A549 (cell line): ENCODE data around the gene ZNF83. TPM values are rescaled to one million over a fixed set of nuclear protein-coding genes. Genes with fewer than 3 reads are reported as not detected.

Experiments used
- ATAC-seq, 2 experiments: fragments of 200-7000 bp in 1 of 2; fragments of >200 bp in 1 of 2; cut with Nextera tagmentation in 1 of 2; cut with Tn5 transposase in 1 of 2; 3 replicates each; pipeline versions ENCODE4 v1.8.0 to v1.9.1; 2018 to 2020; ENCODE audit warnings: mild to moderate bottlenecking in 1 of 2, moderate library complexity in 1 of 2
- CTCF ChIA-PET: fragments of 300-600 bp; sonication (Branson Sonifier 250); formaldehyde crosslinking; extraction: SDS; loops from one replicate; lab custom pipeline; 2021; ENCODE audit warnings: antibody characterized with exemption, inconsistent platforms; lab: Yijun Ruan, JAX
- POLR2A ChIA-PET: fragments of 350-600 bp; formaldehyde crosslinking; extraction: SDS; loops from one replicate; lab custom pipeline; 2021; ENCODE audit warnings: antibody characterized with exemption, inconsistent platforms; lab: Yijun Ruan, JAX
- DNase-seq, 2 experiments: peaks; one replicate each; pipeline versions ENCODE4 v3.0.0 to v3.0.0-alpha.2; 2011 to 2016; ENCODE audit warnings: low read depth in 1 of 2, low spot score in 1 of 2
- FAIRE-seq: peaks from 2 replicates; lab custom pipeline; 2011; peaks lifted over from hg19 to GRCh38; lab: Jason Lieb, UNC
- H3K27ac ChIP-seq, 2 experiments: fragments of >200 bp; sonication (Bioruptor Twin); formaldehyde crosslinking; 3 replicates each; pipeline ENCODE4 v1.5.1; 2016 to 2017
- H3K4me1 ChIP-seq: fragments of >200 bp; sonication (Bioruptor Twin); formaldehyde crosslinking; 3 replicates; pipeline ENCODE4 v1.6.1; 2016
- H3K4me2 ChIP-seq: fragments of >200 bp; sonication (Bioruptor Twin); formaldehyde crosslinking; 3 replicates; pipeline ENCODE4 v1.6.1; 2016
- H3K4me3 ChIP-seq: fragments of >200 bp; sonication (Bioruptor Twin); formaldehyde crosslinking; 3 replicates; pipeline ENCODE4 v1.5.1; 2016
- H3K9me3 ChIP-seq: fragments of >200 bp; sonication (Bioruptor Twin); formaldehyde crosslinking; 3 replicates; pipeline ENCODE4 v1.6.1; 2016
- CHD2 ChIP-seq: fragments of 150-350 bp; IDR thresholded peaks from 2 replicates; pipeline ENCODE4 v1.6.1; 2014; ENCODE audit warnings: low read length; ENCODE audit not compliant: partially characterized antibody
- CHD4 ChIP-seq: fragments of 200-600 bp; sonication (generic); IDR thresholded peaks from 2 replicates; pipeline ENCODE4 v1.6.1; 2016; ENCODE audit warnings: antibody characterized with exemption, mild to moderate bottlenecking, borderline replicate concordance
- HDAC2 ChIP-seq: fragments of 200-600 bp; sonication (generic); IDR thresholded peaks from 2 replicates; pipeline ENCODE4 v1.6.1; 2016
- HEYL ChIP-seq: fragments of 250-450 bp; sonication (Bioruptor Pico); IDR thresholded peaks from 2 replicates; pipeline ENCODE4 v1.8.0; 2021; ENCODE audit warnings: mild to moderate bottlenecking, moderate library complexity
- HOXA7 ChIP-seq: fragments of 250-450 bp; sonication (Bioruptor Pico); IDR thresholded peaks from 2 replicates; pipeline ENCODE4 v1.5.0; 2020; ENCODE audit warnings: mild to moderate bottlenecking, moderate library complexity
- HOXB13 ChIP-seq: fragments of 250-450 bp; sonication (Bioruptor Pico); IDR thresholded peaks from 2 replicates; pipeline ENCODE4 v1.5.0; 2020; ENCODE audit warnings: low read depth, mild to moderate bottlenecking, moderate library complexity
- MAZ ChIP-seq: fragments of 150-350 bp; IDR thresholded peaks from 2 replicates; pipeline ENCODE4 v1.6.1; 2014; ENCODE audit warnings: antibody characterized with exemption, low read depth, low read length, borderline replicate concordance
- MYC ChIP-seq: IDR thresholded peaks from 2 replicates; pipeline ENCODE4 v1.6.1; 2012; ENCODE audit warnings: mild to moderate bottlenecking, inconsistent platforms, low read length, improper control_type of control experiment, borderline replicate concordance
- NPAS2 ChIP-seq: fragments of 250-450 bp; sonication (Bioruptor Pico); IDR thresholded peaks from 2 replicates; pipeline ENCODE4 v1.8.0; 2022; ENCODE audit warnings: mild to moderate bottlenecking, moderate library complexity, borderline replicate concordance
- NR3C1 ChIP-seq: fragments of >200 bp; sonication (Bioruptor Twin); formaldehyde crosslinking; IDR thresholded peaks from 3 replicates; pipeline ENCODE4 v1.6.1; 2017
- PHF8 ChIP-seq: fragments of 200-600 bp; sonication (generic); IDR thresholded peaks from 2 replicates; pipeline ENCODE4 v1.6.1; 2016; ENCODE audit warnings: low read depth, mild to moderate bottlenecking, antibody characterized with exemption, moderate library complexity, borderline replicate concordance
- RFX5 ChIP-seq: fragments of 450-650 bp; IDR thresholded peaks from 2 replicates; pipeline ENCODE4 v1.7.1; 2014; ENCODE audit warnings: antibody characterized with exemption, mild to moderate bottlenecking, moderate library complexity
- SMC3 ChIP-seq: fragments of >200 bp; sonication (Bioruptor Twin); formaldehyde crosslinking; IDR thresholded peaks from 3 replicates; pipeline ENCODE4 v1.6.1; 2018; ENCODE audit warnings: inconsistent platforms
- SREBF2 ChIP-seq: fragments of 450-650 bp; IDR thresholded peaks from 2 replicates; pipeline ENCODE4 v1.6.1; 2014; ENCODE audit warnings: mild to moderate bottlenecking, moderate library complexity
- ZFP36 ChIP-seq: fragments of 450-650 bp; IDR thresholded peaks from 2 replicates; pipeline ENCODE4 v1.6.1; 2014; ENCODE audit warnings: borderline replicate concordance; ENCODE audit not compliant: partially characterized antibody
- WGBS: methylation state at CpG from one replicate; pipeline ENCODE4 v1.1.6; 2017; ENCODE audit errors: missing lambda C conversion rate; 5-methylcytosine and 5-hydroxymethylcytosine counted together
- polyA plus RNA-seq, 4 experiments: library from polyadenylated mRNA; depleted of rRNA in 3 of 4; stranded (reverse); fragments of >200 nt; fragmentation: RNase III in 1 of 4; extraction: RNeasy Plus Mini Kit Qiagen cat#74134 plus additional on column Dnase treatment in 1 of 4; gene quantifications; 2 replicates in 3 of 4; 3 replicates in 1 of 4; pipeline ENCODE4 v1.2.3, GENCODE V29; 2011 to 2017
- TF ChIP-seq, protein P1 (sequence below): IDR thresholded peaks from 2 replicates; pipeline ENCODE4 v1.6.1; 2012
- TF ChIP-seq, protein P2 (sequence below): fragments of 150-350 bp; IDR thresholded peaks from 2 replicates; pipeline ENCODE4 v1.6.1; 2014; ENCODE audit warnings: low read depth, mild to moderate bottlenecking, low read length
- TF ChIP-seq, protein P3 (sequence below): fragments of 250-450 bp; sonication (Bioruptor Pico); IDR thresholded peaks from 2 replicates; pipeline ENCODE4 v1.5.0; 2021; ENCODE audit warnings: mild to moderate bottlenecking, moderate library complexity, borderline replicate concordance

Gene ZNF83
- polyA plus RNA-seq, 2 of the 4 experiments (the other 2 are of a cell fraction) = 0.03 to 0.39 TPM

DNA sequence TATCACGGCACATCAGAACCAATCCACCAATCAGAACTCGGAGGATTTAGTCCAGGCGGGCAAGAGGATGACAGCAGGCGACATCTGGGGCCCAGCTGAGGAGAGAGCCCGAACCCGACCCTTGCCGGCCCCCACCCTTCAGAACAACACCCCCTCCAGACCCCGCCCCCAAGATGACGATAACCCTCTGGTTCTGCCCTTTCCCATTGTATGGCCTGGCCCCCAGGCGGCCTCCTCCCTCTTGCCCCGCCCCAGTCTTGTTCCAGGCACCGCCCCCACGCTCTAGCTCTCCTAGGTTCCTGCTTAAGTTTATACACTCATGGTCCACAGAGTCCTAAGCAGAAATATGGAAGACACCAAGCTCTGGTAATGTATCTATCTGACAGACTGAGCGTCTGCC lies 2.8 kb upstream of the ZNF83 start:
- TF ChIP-seq, protein P1, sequence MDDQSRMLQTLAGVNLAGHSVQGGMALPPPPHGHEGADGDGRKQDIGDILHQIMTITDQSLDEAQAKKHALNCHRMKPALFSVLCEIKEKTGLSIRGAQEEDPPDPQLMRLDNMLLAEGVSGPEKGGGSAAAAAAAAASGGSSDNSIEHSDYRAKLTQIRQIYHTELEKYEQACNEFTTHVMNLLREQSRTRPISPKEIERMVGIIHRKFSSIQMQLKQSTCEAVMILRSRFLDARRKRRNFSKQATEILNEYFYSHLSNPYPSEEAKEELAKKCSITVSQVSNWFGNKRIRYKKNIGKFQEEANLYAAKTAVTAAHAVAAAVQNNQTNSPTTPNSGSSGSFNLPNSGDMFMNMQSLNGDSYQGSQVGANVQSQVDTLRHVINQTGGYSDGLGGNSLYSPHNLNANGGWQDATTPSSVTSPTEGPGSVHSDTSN = no peak
- no peak for TF ChIP-seq HDAC2
- TF ChIP-seq MAZ = no peak
- no peak for TF ChIP-seq SMC3
- no peak for TF ChIP-seq CHD4
- TF ChIP-seq, all 56 proteins: peak for 0
- peaks cover 67% of the 10 kb centered on the region for H3K9me3 ChIP-seq
- CTCF ChIA-PET = interaction anchor here (1.1 kb wide), 1 partner anchor 17 kb away, joined by 3 read pairs; no protein-coding TSS in a partner anchor
- WGBS = 23% methylated on average over 13 of the region's 14 CpGs
- H3K4me3 ChIP-seq = no peak overlapping the region
- no peaks in the 10 kb centered on the region for H3K4me1 ChIP-seq
- POLR2A ChIA-PET = no interaction called here
- no peak overlapping the region for H3K27ac ChIP-seq
- no peak for ATAC-seq
- FAIRE-seq = no peak
- no peak for DNase-seq
- no peak overlapping the region for H3K4me2 ChIP-seq

DNA sequence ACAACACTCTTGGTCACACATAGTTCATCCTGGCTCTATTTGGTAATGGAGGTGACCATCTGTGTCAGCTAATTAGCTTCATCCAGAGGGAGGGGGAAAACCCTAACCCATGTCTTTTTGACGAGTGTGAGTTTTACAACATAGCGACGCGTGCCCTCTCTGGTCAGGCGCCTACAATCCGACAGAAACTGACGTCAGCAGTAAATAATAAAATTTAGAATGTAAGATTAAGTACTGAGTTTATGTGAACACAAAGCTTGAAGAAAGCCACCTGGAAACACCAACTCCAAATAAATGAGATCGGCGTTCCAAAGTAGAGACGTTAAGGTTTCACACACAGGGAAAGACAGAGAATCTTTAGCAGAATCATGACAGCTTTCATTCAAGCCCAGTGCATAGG lies 1.8 kb upstream of the ZNF83 start:
- no peak overlapping the region for H3K4me3 ChIP-seq
- H3K4me2 ChIP-seq = no peak overlapping the region
- DNase-seq (no peak), ATAC-seq (no peak), FAIRE-seq (no peak)
- peaks cover 63% of the 10 kb centered on the region for H3K9me3 ChIP-seq
- ChIA-PET POLR2A (no interaction called here), CTCF (interaction anchor here (1.4 kb wide), 1 partner anchor 97 kb away, joined by 3 read pairs; no protein-coding TSS in a partner anchor)
- H3K4me1 ChIP-seq = no peaks in the 10 kb centered on the region
- TF ChIP-seq PHF8 (no peak), ZFP36 (no peak), HEYL (CRISPR knock-in tag) (no peak), NPAS2 (no peak), HOXA7 (CRISPR knock-in tag) (no peak), MAZ (no peak), MYC (no peak), NR3C1 (no peak), CHD2 (no peak)
- TF ChIP-seq, protein P2, sequence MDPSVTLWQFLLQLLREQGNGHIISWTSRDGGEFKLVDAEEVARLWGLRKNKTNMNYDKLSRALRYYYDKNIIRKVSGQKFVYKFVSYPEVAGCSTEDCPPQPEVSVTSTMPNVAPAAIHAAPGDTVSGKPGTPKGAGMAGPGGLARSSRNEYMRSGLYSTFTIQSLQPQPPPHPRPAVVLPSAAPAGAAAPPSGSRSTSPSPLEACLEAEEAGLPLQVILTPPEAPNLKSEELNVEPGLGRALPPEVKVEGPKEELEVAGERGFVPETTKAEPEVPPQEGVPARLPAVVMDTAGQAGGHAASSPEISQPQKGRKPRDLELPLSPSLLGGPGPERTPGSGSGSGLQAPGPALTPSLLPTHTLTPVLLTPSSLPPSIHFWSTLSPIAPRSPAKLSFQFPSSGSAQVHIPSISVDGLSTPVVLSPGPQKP = no peak
- 73% methylated on average over 10 of the region's 10 CpGs for WGBS
- no peak overlapping the region for H3K27ac ChIP-seq

DNA sequence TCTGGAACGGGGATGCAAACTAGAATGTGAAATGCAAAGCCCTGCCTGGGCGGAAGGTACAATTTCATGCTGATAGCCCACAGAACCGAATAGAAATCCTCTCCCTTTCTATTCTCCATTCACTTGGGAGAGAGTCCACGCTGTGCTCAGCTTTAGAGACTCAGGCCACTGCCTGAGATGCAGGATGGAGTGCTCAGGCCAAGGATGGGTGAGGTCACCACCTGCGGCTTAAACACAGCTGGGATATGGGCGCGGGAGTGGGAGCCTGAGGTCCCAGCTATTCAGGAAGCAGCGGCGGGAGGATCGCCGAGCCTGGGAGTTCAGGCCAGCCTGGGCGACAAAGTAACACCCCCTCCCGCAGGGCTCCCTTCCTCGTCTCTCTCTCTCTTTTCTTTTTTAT lies 446 bp upstream of the ZNF83 start:
- peaks cover 62% of the 10 kb centered on the region for H3K9me3 ChIP-seq
- H3K4me1 ChIP-seq = no peaks in the 10 kb centered on the region
- H3K4me2 ChIP-seq = no peak overlapping the region
- ATAC-seq (no peak), FAIRE-seq (no peak), DNase-seq (no peak)
- H3K27ac ChIP-seq = no peak overlapping the region
- CTCF ChIA-PET = no interaction called here
- H3K4me3 ChIP-seq = no peak overlapping the region
- TF ChIP-seq HOXB13 (no peak), SREBF2 (no peak), RFX5 (no peak)
- TF ChIP-seq, protein P3, sequence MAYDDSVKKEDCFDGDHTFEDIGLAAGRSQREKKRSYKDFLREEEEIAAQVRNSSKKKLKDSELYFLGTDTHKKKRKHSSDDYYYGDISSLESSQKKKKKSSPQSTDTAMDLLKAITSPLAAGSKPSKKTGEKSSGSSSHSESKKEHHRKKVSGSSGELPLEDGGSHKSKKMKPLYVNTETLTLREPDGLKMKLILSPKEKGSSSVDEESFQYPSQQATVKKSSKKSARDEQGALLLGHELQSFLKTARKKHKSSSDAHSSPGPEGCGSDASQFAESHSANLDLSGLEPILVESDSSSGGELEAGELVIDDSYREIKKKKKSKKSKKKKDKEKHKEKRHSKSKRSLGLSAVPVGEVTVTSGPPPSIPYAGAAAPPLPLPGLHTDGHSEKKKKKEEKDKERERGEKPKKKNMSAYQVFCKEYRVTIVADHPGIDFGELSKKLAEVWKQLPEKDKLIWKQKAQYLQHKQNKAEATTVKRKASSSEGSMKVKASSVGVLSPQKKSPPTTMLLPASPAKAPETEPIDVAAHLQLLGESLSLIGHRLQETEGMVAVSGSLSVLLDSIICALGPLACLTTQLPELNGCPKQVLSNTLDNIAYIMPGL = no peak
- WGBS = 38% methylated on average over 14 of the region's 14 CpGs
- POLR2A ChIA-PET = no interaction called here
